Fibroblast of gingiva (primary cell): Measurements from ENCODE around the gene SLC41A1.
A peak's percentile ranks its signal among the peaks of the same experiment; 100 is the strongest.

Source experiments
- DNase-seq: peaks from one replicate; pipeline ENCODE4 v3.0.0-alpha.2; 2011; ENCODE audit warnings: low read depth

SLC41A1 gene

GRCh38 chr1:205822397-205822796, 9.4 kb upstream of the SLC41A1 start:
- no peak for DNase-seq

- no peak for DNase-seq
Observed at GRCh38 chr1:205817988-205818387, 5.0 kb upstream of the SLC41A1 start.

DNA sequence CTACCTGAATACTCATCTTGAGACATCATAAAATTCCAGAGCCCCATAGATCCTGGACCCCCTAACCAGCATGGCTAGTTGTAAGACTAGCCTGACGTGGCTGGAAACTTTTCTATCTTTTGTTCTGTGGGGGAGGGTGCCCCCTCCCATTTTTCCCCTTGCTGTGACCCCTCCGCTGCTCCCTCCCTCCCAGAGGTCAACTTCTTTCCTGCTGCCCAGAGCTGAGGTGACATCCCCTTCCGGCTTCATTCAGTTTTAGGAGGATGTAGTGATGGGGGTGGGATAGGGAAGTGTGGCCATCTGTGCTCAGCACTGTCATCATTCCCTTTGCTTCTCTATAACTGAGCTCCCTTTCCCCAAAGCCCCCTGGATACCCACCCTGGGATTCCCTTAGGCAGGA, 4.4 kb upstream of the SLC41A1 start:
- no peak for DNase-seq

DNA sequence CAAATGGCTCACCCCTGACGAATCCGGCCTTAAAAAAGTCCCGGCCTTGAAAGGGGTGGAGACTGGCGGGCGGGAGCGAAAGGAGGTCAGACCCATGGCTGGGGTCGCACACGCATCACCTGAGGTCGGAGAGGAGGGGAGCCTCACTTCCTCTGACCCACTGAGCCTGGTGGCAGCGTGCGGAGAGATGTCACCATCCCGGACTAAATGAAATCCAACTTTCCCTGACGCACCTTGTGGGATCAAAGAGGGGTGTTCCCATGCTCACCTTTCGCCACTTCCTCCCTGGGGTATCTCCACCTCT, 709 bp upstream of the SLC41A1 start:
- no peak for DNase-seq

GRCh38 chr1:205812271-205812877, 624 bp downstream of the SLC41A1 start:
- DNase-seq, result peak; percentile 5

DNA sequence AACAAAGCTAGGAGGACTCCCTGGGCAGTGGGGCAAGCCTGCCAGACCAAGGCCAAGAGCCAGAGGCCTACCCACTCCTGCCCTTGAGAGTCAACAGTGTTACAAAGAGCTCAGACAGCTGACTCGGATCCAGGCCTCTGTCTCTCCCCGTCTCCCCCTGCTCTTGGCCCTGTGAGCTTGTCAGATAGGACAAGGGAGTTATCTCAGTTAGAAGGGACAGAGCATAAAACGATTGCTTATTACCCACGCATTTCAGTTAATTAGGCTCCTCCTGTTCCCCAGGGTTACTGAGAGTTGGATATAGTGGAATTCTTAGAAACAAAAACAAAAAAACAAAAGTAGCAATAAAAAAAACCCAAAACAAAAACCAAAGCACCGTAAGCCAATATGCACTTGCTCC, 1.3 kb downstream of the SLC41A1 start:
- peak; percentile 21 for DNase-seq

DNA sequence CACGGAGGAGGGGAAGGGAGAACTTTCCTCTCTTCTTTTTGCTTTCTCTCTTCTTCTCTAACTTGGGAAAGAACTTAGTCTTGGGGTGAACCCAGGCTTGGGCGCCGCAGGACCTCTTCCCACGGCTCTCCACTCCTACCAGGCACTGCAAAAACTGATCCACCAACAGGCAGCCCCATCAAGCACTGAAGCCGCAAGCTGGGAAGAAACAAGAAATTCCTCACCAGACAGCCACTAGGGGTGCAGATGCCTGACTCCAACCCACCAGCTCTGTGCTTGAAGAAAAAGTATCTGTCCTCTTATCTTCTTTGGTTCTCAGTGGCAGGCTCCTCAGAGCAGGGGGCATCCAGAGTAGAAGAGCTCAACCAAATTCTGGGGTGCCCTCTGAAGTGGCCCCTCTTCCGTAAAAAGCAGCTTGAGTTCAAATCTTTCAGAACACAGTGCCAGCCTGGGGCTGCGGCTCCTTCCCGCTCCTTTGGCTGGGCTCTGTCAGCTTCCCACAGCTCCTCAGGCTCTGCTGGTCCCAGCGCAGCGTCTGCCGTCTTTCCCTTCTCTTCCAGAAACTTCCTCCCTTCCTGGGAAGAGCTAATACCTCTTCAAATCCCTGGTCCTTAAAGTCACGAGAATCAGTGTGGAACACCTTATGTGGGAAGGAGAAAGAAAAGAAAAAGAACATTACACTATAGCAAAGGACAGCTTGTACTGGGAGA, 2.4 kb downstream of the SLC41A1 start:
- no peak for DNase-seq

DNA sequence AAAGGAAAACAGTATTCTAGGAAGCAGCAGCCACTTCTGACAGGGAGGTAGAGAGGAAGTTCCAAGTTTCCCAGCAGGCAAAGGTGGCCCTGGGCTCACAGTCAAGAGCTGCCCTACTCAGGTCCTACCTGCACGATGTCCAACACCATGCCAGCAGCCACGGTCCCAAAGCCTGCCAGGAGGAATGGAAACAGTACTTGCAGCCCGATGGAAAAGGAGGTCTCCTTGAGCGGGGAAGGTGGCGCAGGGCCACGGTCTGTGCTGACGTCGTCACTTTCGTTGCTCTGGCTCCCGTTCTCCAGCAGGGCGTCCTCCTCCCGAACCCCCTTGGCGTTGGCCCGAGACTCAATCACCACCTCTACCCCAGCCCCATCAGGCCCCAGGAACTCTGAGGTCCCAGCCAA, 3.1 kb downstream of the SLC41A1 start:
- no peak for DNase-seq

- DNase-seq, result no peak
Observed at GRCh38 chr1:205809469-205809868, 3.5 kb downstream of the SLC41A1 start.

- DNase-seq, result no peak
Observed at GRCh38 chr1:205805082-205805711, 7.8 kb downstream of the SLC41A1 start.

GRCh38 chr1:205804605-205805004, 8.4 kb downstream of the SLC41A1 start:
- DNase-seq, result no peak

- no peak for DNase-seq
Observed at GRCh38 chr1:205803986-205804385, 9.0 kb downstream of the SLC41A1 start.

DNA sequence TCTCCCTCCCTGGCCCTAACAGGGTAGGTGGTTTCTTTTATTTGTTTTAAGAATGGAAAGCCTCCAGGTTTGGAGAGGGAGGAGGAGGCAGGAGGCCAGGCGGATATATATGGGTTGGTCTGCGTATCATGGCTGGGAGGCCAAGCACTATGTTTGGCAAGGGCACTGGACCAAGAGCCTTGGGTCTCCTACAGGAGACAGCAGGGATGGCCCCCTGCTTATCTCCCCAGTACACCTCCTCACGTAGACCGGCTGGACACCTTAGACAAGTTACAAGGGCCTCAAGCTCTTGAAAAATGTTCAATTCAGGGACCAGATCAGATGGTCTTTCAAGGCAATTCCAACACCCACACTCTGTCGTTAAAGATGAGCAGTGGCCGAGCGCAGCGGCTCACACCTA, 10.9 kb downstream of the SLC41A1 start:
- no peak for DNase-seq

- no peak for DNase-seq
Observed at GRCh38 chr1:205800981-205801703, 11.9 kb downstream of the SLC41A1 start.

DNA sequence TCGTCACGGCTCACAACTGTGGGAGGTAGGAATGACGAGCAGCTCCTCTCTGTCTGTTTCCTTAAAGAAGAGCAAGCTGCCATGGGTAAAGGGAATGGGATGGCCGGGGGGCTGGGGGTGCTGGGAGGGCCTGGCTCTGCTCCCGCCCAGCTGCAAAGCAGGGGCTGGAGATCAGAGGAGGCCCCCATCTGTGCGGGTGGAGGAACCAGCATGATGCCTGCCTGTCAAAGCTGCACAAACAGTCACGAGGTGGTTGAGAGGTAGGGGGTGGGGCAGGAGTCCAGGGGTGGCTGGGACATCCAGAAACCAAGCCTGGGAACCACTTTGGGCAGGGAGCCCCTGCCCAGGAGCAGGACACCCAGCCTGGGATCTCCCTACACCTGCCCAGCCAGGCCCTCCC, 12.6 kb downstream of the SLC41A1 start:
- no peak for DNase-seq

DNA sequence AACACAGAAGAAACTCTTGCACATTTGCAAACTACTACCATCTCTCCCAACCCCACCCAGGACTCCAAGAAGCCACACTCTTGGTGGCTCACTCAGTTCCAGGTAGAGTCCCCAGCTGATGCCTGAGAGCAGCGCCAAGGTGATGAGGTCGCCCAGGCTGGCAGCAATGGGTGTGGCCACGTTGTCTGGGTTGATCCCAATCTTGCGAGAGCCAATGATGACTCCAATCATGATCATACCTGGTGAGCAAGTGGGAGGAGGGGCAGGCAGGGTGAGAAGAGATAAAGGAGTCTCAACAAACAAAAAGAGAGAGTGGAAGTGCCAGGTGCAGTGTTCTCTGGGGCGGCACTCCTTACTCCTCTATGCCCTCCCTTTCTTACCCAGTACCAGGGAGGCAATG, 14.4 kb downstream of the SLC41A1 start:
- no peak for DNase-seq

DNA sequence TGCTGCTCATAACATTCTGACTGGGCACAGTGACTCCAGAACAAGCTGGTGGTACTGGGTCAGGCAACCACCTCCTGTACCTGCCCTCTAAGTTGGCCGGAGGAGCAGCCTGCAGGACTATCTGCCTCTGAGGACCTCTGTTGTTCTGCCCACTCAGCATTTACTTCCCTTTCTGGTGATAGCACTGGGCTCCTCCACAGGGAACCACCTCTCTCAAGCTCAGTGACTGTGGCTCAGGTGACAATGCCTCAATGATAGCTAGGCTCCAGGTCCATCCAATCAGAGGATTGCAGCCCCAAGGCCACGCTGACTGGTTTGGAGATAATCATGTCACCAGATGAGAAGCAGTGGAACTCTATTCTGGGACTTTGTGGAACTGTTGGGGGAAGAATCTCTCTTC, 15.8 kb downstream of the SLC41A1 start:
- DNase-seq, result no peak

DNA sequence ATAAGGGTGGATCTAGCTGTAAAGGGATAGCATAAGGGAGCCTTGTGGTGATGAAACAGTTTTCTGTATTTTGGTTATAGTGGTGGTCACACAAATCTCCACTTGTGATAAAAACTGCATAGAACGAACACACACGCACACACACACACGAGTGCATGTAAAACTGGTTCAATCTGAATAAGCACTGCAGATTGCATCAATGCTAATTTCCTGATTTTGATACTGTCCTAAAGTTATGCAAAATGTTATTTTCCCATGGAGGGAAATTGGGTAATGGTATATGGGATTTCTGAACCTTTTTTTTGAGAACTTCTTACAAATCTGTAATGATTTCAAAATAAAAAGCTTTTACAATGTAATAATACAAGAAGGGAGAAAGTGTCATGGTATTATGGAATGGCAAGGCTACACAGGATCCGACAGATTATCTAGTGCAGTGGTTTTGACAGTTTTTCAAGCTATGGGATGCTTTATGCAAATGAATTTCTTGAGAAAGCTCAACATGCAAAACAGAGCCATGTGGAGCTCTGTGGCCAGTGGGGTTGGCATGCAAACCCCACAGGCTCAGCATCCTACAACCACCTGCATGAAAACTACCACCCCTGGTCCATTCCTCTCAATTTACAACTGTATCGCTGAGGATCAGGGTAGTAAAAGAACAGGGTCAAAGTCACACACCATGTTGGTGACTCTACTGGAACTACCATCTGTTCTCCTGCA, 18.8 kb downstream of the SLC41A1 start:
- no peak for DNase-seq

DNA sequence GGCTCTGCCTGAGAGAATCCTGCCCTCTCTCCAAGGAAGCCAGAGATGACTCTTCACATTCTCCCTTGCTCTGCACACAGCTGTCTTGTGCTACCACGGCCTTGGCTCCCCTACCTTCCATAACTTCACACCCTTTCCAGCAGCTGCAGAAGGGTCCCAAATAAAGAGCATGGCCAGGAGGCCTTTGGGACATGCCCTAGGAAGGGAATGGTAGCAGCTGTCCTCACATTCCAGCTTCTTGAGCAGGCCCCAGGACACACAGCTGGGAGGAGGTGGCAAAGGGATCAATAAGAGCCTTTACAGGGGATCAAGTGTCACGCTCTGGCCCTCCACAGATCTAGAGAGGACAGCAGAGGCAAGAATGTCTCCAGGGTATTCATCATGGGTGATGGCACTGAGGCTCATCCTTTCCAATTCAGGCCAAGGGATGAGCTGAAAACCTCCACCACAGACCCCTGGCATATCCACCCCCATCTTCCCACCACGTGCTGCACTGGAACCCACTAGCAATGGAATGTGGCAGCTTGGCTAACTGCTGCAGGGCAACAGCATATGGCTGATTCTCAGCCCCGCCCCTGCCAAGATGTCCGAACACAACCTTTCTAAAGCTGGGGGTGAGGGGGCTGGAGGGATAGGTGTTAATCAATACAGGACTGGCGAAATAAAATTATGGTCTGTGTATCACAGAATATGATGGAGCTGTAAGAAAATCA, 19.9 kb downstream of the SLC41A1 start:
- no peak for DNase-seq

DNA sequence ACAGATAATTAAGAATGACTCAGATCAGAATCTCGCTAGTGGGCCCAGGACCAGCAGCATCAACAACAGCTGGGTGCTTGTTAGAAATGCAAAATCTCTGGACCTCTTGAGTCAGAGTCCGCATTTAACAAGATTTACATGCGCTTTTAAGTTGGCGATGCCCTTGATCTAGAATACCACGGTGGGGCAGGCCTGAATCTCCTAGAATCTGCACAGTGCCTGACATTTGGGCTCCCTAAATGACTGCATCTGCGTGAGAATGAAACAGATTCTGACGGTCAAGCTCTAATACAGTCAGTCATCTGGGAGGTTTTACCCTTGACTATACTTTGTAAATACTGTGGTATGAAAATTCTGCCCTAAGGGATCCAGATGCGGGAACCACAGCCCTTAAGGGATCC, 20.5 kb downstream of the SLC41A1 start:
- DNase-seq, result peak; percentile 14

GRCh38 chr1:205791568-205792180, 21.3 kb downstream of the SLC41A1 start:
- DNase-seq, result peak; percentile 33
